CMK (cell line): ENCODE results near the gene KIF16B.
"Not testable (repeated sequence)": the region's sequence is repeated elsewhere in the genome, so short reads cannot be mapped to it uniquely, and the experiment has no call there.

Experiments
- DNase-seq: peaks from one replicate; pipeline ENCODE4 v3.0.0-alpha.2; 2010; ENCODE audit warnings: low read depth

Gene KIF16B

DNA sequence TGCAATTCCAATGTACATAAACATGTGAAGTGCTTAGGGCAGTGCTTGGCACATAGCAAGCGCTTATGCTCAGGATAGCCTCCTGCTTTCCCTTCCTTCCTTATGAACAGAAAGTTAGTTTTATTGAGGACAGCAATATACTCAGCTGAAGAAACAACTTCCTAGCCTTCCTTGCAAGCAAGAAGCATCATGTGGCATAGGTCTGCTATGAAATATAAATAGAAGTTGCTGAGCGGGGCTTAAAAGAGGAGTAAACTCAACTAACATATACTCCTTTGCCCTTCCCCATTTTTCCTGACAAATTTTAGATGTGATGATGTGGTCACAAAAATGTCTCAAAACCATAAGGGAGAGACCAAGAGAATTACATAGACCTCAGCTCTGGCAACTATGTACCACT lies 98.9 kb downstream of the KIF16B start:
- no peak for DNase-seq

DNA sequence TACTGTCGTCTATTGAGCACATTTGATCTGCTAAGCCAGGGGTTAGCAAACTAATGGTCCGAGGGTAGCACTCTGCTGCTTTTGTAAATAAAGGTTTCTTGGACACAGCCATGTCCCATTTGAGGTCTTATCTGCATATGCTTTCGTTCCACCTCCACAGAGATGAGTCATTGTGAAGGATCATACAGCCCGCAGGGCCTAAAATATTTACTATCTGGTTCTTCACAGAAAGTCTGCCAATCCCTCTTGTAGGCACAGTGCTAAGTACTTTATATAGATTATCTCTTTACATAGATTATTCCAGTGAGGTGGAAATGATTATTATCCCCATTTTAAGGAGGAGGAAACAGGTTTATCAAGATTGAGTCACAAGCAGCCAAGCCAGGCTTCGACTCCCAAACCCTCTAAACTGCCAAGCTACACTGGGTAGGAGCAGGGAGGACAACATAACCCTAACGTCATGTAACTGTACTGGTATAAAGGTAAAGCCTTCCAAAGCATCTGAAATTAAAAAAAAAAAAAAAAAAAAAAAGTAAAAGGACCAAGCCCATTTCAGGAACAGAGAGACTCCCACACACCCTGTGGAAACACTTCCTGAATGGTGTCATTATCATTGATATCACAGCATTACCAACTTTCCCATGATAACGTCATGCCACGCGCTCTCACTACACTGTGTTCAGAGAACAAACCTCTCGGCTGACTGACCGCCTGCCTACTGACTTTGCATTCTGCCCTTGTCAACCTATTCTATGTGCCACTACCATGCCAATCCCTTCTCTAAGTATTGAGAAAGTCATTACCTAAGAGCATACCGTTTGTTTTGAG lies 101.0 kb downstream of the KIF16B start:
- no peak for DNase-seq

DNA sequence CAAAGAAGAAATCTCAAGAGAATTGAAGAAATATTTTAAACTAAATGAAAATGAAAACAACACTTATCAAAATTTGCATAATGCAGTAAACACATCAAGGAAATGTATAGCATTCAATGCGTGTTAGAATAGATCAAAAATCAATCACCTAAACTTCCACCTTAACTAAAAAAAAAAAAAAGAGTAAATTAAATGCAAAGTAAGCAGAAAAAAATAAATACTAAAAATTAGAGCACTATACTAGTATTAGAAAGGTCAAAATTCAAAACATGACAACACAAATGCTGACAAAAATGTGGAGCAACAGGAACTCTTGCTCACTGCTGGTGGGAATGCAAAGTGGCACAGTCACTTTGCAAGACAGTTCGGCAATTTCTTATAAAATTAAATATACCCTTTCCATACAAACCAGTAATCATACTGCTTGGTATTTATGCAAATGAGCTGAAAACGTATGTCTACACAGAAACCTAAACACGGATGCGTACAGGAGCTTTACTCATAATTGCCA lies 103.8 kb downstream of the KIF16B start:
- DNase-seq = no peak

DNA sequence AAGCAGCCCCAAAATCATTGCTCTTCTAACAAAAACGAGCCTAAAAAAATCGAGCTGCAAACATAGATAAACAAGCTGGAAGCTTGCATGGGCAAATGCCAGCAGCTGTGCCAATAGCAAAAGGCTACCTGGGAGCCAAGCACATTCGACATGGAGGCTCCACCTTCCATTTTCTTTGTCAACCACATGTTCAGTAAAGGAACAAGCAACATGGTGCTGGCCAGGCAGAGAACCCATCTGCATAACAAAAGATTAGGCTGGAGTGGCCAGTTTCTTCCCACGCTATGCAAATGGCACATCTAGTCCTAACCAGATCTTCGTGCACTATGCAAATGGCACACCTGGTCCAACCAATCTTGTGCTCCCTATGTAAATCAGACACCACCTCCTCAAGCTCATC lies 110.5 kb downstream of the KIF16B start:
- no peak for DNase-seq

DNA sequence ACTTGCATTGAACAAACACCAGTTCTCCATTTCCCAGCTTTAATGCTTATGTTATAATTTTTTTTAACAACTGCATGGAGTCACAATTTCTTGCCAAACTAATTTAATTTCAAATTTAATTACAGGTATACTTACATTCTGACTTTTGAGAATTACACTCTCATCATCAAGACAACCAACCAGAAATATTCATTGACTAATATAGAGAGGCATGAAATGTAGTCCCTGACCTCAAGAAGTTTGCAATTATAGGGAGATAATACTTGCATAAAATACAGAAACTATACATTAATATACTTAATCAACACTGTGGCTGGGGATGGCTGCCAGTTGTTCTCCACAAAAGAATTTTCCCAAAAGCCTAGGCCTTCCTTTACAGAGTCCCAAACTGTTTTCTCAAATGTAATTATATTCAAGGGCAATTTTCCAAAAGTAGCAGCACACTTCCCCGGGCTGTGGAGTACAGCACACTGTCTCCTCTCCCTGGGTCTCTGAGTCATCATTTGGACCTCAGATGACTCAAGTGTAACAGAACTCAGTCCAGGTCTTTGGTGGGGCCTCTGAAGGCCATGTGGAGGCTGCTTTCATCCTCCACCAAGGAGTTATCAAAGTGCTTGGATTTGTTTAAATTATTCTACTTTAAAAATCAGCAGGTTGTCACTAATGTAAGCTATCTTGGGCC lies 114.1 kb downstream of the KIF16B start:
- DNase-seq = no peak

DNA sequence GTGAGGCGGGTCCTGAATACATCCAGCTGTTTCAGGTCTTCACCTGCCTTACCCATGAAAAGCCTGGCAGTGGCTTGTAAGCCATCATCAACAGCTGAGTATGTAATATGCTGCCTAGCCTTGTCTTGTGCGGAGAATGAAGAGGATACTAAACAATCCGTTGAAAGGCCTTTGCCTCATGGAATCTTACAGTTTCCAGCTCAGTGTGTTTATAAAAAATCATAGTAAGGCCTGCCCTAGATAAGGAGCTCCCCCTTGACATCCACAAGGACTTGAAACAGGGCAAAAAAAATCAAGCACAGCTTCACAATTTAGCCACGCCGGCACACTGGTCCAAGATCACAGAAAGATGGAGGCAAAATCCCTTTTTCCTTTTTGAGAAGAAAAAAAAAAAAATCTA lies 115.7 kb downstream of the KIF16B start:
- no peak for DNase-seq

DNA sequence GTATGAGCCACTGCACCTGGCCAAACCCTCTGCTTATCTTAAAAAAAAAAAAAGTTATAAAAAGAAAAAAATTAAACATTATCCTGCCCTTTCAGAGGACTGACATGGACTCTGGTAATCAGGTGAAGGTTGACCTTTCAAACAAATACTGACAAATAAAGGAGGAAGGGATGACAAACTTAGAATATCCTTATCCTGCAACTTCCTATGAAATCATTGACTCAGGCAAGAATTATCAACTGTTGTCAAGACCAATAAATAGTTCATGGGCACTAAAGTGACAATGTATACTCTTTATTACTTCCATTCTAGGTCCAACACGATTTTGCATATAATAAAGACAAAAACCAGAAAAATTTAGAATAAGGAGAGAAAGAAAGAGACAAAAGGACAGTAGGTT lies 117.9 kb downstream of the KIF16B start:
- no peak for DNase-seq

DNA sequence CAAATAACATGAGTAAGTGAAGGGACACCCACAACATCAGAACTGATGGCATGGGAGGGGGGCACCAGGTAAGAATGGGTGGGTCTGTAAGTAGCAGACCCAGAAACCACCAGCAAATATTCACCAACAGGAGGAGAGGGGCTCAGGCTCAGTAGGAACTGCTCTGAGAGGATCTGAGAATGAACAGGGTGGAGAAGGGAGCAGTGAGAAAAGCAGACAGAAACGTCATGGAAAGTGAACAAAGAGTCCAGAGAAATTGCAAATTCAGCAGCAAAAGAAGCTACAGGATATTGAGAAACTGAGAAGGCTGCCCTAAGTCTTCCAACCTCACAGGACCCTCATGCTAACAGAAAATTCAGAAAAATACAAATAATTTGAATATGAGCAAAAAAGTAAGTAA lies 121.3 kb downstream of the KIF16B start:
- no peak for DNase-seq

DNA sequence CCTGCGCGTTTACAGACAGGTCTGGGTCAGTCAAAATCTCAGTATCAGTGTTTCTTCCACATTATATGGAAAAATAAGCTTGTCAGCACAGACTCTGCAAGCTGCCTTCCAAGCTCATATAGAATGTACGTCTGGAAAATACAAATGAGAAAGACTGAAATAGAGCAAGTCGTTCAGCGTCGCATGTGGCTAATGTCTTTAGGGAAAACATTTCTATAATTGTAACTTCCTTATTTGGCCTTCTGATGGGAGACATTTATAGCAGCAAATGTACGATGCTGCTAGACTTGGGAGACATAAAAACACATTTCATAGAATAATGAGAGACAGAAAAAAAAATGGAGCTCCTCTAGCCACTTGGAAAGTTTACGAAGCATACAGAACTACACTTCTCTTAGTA lies 122.2 kb downstream of the KIF16B start:
- no peak for DNase-seq

DNA sequence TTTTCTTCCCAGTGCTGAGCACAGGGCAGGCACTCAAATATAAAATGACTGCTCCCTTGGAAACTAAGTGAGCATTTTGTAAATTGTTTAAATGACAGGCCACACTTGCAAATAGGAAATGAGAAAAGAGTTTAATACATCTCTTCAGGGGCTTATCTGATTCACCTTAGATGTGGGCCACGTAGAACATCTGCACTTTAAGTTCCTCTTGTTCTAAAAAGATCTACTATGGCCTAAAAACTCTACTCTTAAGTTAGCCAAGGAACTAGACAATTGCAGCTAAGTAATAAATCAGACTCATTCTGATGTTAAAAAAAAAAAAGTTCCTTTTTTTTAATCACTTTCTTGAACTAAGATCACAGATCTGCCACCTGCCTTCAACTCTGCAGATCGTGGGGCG lies 126.3 kb downstream of the KIF16B start:
- DNase-seq = no peak

DNA sequence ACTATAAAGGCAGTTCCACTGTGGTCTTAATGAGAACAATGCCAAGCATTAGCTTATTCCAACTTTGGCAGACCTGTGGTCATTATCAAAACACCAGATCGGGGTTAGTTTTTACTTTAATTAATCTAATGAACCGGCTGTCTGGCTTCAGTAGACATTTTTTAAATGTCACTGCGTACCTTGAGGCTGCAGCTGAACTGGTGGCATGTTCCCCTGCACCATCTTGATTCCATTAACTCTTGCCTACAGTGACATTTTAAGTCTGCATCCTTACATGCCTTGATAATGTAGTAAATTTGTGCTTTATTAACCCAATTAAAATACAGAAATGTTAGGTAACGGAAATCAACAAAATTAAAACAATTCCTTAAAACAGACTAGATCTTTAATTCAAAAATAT lies 127.0 kb downstream of the KIF16B start:
- DNase-seq = no peak

DNA sequence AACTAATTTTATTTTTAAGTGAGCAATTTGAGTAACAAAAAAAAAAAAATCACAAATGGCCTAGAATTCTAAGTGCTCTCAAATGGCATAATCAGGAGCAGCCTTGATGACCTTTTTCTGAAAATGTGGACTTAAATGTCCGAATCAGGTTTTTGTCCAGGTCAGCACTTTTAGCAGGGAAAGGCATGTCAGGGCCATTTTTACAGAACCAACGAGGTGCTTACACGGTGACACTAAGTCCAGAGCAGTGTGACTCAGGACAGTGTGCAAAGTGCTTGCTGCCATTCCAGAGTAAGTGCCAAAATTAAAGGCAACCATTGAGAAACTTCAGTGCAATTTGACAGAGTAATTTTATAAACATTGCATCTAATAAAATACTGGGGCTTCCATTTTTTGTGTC lies 127.8 kb downstream of the KIF16B start:
- no peak for DNase-seq

DNA sequence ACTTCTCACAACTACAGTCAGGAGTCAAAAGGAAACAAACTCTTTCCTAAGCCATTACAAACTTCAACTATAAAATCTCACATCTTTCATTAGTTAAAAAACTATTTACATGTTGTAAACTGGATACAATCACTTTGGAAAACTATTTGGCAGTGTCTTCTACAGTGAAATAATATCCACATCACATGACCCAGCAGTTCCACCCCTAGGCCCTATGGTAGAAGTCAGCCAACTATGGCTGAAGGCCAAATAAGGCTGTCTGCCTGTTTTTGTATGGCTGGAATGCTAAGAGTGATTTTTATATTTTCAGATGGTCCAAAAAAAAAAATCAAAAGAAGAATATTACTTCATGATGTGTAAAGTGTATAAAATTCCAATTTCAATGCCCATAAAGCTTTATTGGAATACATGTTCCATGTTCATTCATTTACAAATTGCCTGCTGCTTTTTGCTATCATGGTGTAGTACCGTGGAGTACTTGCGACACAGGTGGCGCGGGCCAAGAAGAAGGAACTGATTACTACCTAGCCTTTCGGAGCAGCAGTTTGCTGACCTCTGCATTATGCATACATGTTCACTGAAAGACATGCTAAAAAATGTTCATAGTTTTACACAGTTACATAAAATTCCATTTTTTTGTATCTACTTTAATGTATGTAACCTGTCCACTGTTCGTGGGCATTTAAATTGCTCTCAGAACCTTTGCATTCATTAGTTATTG lies 129.0 kb downstream of the KIF16B start:
- DNase-seq = no peak

DNA sequence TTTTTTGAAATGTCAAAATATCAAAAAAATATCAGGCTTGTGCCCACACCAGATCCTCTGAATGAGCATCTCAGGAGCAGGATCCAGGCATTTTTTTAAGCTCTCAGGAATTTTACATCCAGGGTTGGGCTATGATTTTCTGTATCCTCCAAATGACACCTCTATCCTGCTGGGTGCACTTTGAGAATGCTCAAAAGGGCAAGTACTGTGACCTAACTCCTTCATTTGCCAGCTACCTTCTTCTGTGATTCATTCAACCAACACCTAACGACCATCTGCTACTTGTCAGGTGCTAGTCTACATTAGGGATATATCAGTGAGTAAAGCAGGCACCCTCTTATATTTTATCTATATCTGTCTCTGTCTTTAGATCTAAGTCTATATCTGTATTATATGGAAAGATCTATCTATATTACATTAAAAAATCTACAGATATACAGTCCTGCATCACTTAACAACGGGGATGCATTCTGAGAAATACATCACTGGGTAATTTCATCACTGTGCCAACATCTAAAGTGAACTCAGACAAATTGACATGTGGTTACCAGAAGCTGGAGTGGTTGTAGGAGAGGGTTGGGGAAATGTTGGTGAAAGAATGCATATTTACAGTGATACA lies 131.6 kb downstream of the KIF16B start:
- no peak for DNase-seq

DNA sequence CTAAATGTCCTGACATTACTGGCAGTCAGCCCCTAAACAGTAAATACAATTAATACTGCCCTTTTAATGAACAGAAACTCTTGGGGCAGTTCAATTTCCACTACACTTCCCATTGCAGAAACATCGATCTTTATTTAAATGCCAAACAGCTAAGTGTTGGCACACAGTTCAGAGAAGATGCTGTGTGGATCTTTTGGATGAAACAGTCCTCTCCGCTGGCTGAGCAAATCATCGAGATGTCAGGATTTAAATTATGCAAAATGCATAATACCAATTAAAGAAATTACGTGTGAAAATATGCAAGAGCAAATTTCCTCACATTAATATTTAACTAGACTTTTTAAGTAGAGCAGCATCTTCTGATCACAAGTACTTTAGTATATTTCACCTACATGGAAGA lies 132.6 kb downstream of the KIF16B start:
- DNase-seq = no peak

DNA sequence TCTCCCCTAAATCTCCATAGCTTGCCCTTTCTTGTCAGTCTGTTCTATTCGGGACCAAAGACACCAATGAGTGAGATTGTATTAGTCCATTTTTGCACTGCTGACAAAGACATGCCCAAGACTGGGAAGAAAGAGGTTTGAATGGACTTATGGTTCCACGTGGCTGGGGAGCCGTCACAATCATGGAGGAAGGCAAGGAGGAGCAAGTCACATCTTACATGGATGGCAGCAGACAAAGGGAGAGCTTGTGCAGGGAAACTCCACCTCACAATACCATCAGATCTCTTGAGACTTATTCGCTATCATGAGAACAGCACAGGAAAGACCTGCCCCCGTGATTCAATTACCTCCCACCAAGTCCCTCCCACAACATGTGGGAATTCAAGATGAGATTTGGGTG lies 133.7 kb downstream of the KIF16B start:
- DNase-seq = not testable (repeated sequence)

DNA sequence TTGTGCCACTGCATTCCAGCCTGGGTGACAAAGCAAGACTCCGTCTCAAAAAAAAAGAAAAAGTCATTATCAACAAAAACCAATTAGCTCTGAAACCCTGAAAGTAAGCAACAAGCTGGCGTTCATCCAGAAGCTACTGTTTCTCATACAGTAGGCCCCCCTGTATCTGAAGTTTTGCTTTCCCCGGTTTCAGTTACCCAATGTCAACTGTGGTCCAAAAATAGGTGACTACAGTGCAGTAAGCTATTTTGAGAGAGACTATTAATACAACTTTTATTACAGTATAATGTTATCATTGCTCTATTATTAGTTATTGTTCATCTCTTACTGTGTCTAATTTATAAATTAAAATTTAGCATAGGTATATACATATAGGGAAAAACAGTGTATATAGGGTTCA lies 135.1 kb downstream of the KIF16B start:
- no peak for DNase-seq

DNA sequence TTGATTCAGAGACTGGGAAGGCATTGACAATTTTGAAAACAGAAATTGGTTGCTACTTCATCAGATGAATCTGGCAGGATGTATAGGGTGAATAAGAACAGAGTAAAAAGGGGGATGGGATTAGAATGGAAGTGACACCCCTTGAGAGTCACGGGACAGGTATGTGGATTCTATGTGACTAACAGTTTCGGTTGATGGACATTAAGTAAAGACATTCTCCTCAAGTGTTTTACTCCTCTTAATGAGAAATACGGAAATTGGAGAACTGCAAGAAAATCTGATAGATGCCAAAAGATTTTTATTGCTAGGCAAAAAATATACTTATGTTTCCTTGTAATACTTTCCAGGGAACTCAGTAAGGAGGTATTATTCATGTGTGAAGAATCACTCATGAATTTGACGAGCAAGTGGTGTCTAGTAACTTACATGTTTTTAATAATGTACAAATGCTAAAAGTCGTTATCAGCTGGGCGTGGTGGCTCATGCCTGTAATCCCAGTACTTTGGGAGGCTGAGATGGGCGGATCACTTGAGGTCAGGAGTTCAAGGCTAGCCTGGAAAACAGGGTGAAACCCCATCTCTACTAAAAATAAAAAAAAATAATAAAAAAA lies 135.8 kb downstream of the KIF16B start:
- no peak for DNase-seq

DNA sequence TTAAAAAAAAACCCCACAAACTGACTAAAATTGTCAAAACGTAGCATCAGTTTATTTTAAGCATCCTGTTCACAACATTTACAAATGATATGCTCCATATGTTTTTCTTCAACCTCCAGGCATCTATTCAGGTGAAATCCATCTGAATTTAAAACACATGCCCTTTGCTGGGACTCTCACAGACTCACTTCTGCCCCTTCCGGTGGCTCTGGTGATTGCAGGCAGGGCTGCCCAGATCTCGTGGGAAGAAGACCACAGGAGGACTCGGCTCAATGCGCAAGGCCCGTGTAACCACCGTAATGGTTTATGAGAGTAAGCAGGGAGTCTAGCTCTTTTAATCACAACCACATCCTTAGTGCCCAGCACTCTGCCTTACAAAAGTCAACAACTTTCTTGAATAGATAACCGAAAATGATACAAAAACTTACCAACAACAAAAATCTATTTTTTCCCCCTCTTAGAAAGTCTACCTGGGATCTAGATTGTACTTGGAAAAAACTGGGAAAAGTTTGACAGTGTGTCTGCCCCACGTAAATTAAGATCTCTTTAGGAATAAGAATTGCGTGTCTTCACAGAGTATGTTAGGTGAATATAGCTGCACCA lies 139.1 kb downstream of the KIF16B start:
- peak; percentile 44 for DNase-seq

DNA sequence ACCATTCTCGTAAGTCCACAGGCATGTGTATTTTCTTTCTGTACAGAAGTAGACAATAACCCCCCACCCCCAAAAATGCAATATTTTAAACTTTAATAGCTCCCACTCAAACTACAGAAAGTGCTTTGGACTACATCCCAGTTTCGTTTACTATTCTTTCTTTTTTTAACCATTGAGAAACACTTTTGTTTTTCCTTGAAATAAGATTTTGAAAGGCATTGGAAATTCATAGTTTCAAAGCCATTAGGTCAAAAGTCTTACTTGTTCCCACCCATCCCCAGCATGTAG lies 140.0 kb downstream of the KIF16B start:
- DNase-seq = no peak

DNA sequence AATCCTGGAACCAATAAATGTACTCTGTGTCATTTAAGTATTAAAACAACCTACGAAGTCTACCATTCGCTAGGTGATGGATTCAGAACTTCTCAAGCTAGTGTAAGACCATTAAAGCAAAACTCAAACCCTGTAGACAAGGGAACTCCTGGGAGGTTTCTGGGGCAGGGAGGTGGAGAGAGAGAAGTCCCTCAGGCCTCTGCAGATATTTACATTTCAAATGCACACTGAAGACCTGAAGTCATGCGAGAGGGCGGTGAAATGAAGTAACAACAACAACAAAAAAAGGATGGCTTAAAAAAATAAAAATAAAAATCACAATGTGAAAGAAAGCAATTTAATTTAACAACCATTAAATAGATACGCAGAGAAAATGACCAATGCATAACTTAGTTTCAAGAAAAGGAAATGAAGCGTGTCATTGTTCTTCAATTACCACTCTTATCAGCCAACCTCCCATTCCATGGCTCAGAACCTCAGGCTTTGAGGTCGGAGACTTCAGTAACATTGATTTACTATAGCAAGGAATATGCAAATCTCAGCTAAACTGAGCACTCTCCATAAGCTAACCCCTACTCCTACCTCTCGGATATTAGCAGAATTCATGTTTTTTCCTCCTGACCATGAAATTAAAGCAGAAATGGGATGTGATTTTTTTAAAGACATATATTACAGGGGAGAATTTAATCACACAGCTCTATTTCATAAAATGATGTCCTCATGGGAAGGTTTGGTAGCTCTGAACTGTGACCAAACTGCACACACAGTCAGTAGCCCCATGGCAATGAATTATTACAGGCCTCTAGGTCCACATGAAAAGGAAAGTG lies 140.6 kb downstream of the KIF16B start:
- no peak for DNase-seq
